ENCODE measurements around the gene MITF.
A peak's percentile ranks its signal among the peaks of the same experiment; 100 is the strongest.

The MITF gene

GRCh38 chr3:69729147-69729919 is 9.9 kb upstream of the MITF start:
- no peak for DNase-seq (ENCODE audit: low spot score)

- no peak for DNase-seq (ENCODE audit: low spot score)
Observed at GRCh38 chr3:69731080-69731479, 8.2 kb upstream of the MITF start.

GRCh38 chr3:69735893-69736292 is 3.4 kb upstream of the MITF start:
- DNase-seq (ENCODE audit: low spot score): no peak

GRCh38 chr3:69737392-69737791 is 1.9 kb upstream of the MITF start:
- DNase-seq (ENCODE audit: low spot score): no peak

GRCh38 chr3:69738315-69738714 is 949 bp upstream of the MITF start:
- DNase-seq (ENCODE audit: low spot score): no peak

GRCh38 chr3:69738859-69739203 is 433 bp upstream of the MITF start:
- DNase-seq (ENCODE audit: low spot score): no peak

GRCh38 chr3:69740103-69741021 is 1.1 kb downstream of the MITF start:
- DNase-seq (ENCODE audit: low spot score): peak; percentile 2

GRCh38 chr3:69741032-69741767 is 1.9 kb downstream of the MITF start:
- no peak for DNase-seq (ENCODE audit: low spot score)

GRCh38 chr3:69742391-69742790 is 3.1 kb downstream of the MITF start:
- DNase-seq (ENCODE audit: low spot score): no peak

- no peak for DNase-seq (ENCODE audit: low spot score)
Observed at GRCh38 chr3:69743975-69744906, 5.0 kb downstream of the MITF start.

GRCh38 chr3:69745505-69745904 is 6.2 kb downstream of the MITF start:
- DNase-seq (ENCODE audit: low spot score): no peak

- no peak for DNase-seq (ENCODE audit: low spot score)
Observed at GRCh38 chr3:69746119-69746518, 6.9 kb downstream of the MITF start.

GRCh38 chr3:69747511-69748258 is 8.4 kb downstream of the MITF start:
- DNase-seq (ENCODE audit: low spot score): no peak

GRCh38 chr3:69748503-69748902 is 9.2 kb downstream of the MITF start:
- no peak for DNase-seq (ENCODE audit: low spot score)

GRCh38 chr3:69749461-69749860 is 10.2 kb downstream of the MITF start:
- no peak for DNase-seq (ENCODE audit: low spot score)

- DNase-seq (ENCODE audit: low spot score): no peak
Observed at GRCh38 chr3:69750549-69750948, 11.3 kb downstream of the MITF start.

GRCh38 chr3:69751074-69751476 is 11.8 kb downstream of the MITF start:
- DNase-seq (ENCODE audit: low spot score): no peak

- no peak for DNase-seq (ENCODE audit: low spot score)
Observed at GRCh38 chr3:69752241-69752640, 13.0 kb downstream of the MITF start.

- no peak for DNase-seq (ENCODE audit: low spot score)
Observed at GRCh38 chr3:69753179-69753775, 14.0 kb downstream of the MITF start.

- no peak for DNase-seq (ENCODE audit: low spot score)
Observed at GRCh38 chr3:69755795-69756194, 16.5 kb downstream of the MITF start.

Data from activated CD4-positive, alpha-beta T cell treated with anti-CD3 and anti-CD28 coated beads, Interleukin-2, Interleukin-4, amounts not matched to agents 100 ng/mL and 50 ng/mL, durations not matched to agents 16 hours and 8 hours (primary cell).